ENCODE results near the gene ADISSP. TPM values are rescaled to one million over a fixed set of nuclear protein-coding genes. Genes with fewer than 3 reads are reported as not detected.

The ADISSP gene
- total and polyA plus RNA-seq, 2 of the 13 experiments (the other 11 are each of a cell fraction or from before 2014, with no cell fraction given), result 38.3 to 90.6 TPM

GRCh38 chr20:3728876-3729275, 38.7 kb downstream of the ADISSP start:
- TF ChIP-seq GABPA (IDR thresholded peaks at IDR 0.05; ENCODE audit: low read depth, low read length) (peak; percentile 14; the same call in 1 of the 2 replicates), GABPA (CRISPR knock-in tag; IDR thresholded peaks at IDR 0.05; ENCODE audit: low read depth) (no peak), NFE2L2 (IDR thresholded peaks at IDR 0.05; ENCODE audit: low read length) (no peak)
- WGBS (ENCODE audit: low lambda C conversion rate), result 0% methylated on average over 1 of the region's 3 CpGs
- Histone ChIP-seq H3K4me1 (ENCODE audit: insufficient read depth, low read length) (0 out of 2 replicates have a peak, but pooled peaks cover 5% of the 10 kb centered on the region), H3K9ac (ENCODE audit: insufficient read depth, low read depth, low read length) (no peak overlapping the region), H3K27ac (ENCODE audit: extremely low read length, insufficient read depth, low read length) (no peak overlapping the region), H4K20me1 (ENCODE audit: insufficient read depth, low read length) (no peaks in the 10 kb centered on the region; the same call in 1 of the 2 replicates), H3K79me2 (ENCODE audit: insufficient read depth, low read length) (no peaks in the 10 kb centered on the region), H3K27me3 (ENCODE audit: control insufficient read depth in 1 of 2, insufficient read depth in 2 of 2, low read length in 2 of 2) (peaks cover 21 to 67% of the 10 kb centered on the region in 2 experiments; a peak in 4 of 5 replicates), H3K4me2 (ENCODE audit: low read depth, low read length) (no peak overlapping the region), H3K36me3 (replicated peaks in 1 of 2; ENCODE audit: control insufficient read depth in 1 of 2, insufficient read depth in 2 of 2, low read length in 2 of 2) (no peaks in the 10 kb centered on the region), H2AFZ (ENCODE audit: low read length) (no peak overlapping the region), H3K4me3 (replicated peaks in 1 of 3; ENCODE audit: insufficient read depth in 1 of 3, low read depth in 2 of 3, low read length in 3 of 3) (no peak overlapping the region), H3K9me3 (ENCODE audit: low read length) (no peaks in the 10 kb centered on the region)
- in situ Hi-C loops (cut with HindIII; ENCODE audit: extremely low pct_ligation_motif_present, low pct_unique_long_range_greater_than_20kb) (no loop called here), intact Hi-C loops (cut with micrococcal nuclease; ENCODE audit: unreplicated experiment) (no loop called here)
- FAIRE-seq, result no peak
- DNase-seq (ENCODE audit: low spot score), result no peak
- no TSS peak for BruUV-seq (replicated peaks)
- ATAC-seq, result no peak
- CTCF ChIA-PET (ENCODE audit: low intra/inter-chr PET ratio, low total read pairs), result no interaction called here
- POLR2A ChIA-PET, result no interaction called here

GRCh38 chr20:3728354-3728753, 39.2 kb downstream of the ADISSP start:
- H3K27ac ChIP-seq (ENCODE audit: extremely low read length, insufficient read depth, low read length), result no peak overlapping the region
- ChIA-PET POLR2A (no interaction called here), CTCF (ENCODE audit: low intra/inter-chr PET ratio, low total read pairs) (no interaction called here)
- intact Hi-C loops (cut with micrococcal nuclease; ENCODE audit: unreplicated experiment) (no loop called here), in situ Hi-C loops (cut with HindIII; ENCODE audit: extremely low pct_ligation_motif_present, low pct_unique_long_range_greater_than_20kb) (no loop called here)
- no peaks in the 10 kb centered on the region for H3K9me3 ChIP-seq (ENCODE audit: low read length)
- TF ChIP-seq YEATS2 (CRISPR knock-in tag; IDR thresholded peaks at IDR 0.05; ENCODE audit: borderline replicate concordance) (no peak), ZNF326 (CRISPR knock-in tag; IDR thresholded peaks at IDR 0.05; ENCODE audit: borderline replicate concordance) (no peak), ZIK1 (CRISPR knock-in tag; IDR thresholded peaks at IDR 0.05; ENCODE audit: borderline replicate concordance, low read depth) (no peak), LRRFIP1 (CRISPR knock-in tag; conservative IDR thresholded peaks at IDR 0.05) (no peak), NAIF1 (CRISPR knock-in tag; IDR thresholded peaks at IDR 0.05; ENCODE audit: borderline replicate concordance) (no peak), TSC22D2 (CRISPR knock-in tag; IDR thresholded peaks at IDR 0.05; ENCODE audit: borderline replicate concordance) (no peak), HNF1A (IDR thresholded peaks at IDR 0.05; ENCODE audit: low read depth) (no peak), HNF1A (CRISPR knock-in tag; IDR thresholded peaks at IDR 0.05; ENCODE audit: borderline replicate concordance) (no peak), CHD2 (IDR thresholded peaks at IDR 0.05; ENCODE audit: low read depth, low read length) (no peak)
- no peaks in the 10 kb centered on the region; the same call in 1 of the 2 replicates for H4K20me1 ChIP-seq (ENCODE audit: insufficient read depth, low read length)
- H3K36me3 ChIP-seq (replicated peaks in 1 of 2; ENCODE audit: control insufficient read depth in 1 of 2, insufficient read depth in 2 of 2, low read length in 2 of 2), result no peaks in the 10 kb centered on the region
- FAIRE-seq (no peak), ATAC-seq (no peak; the same call in 2 of the 3 replicates), DNase-seq (ENCODE audit: low spot score) (no peak)
- 8% methylated on average over 5 of the region's 5 CpGs for WGBS (ENCODE audit: low lambda C conversion rate)
- no peaks in the 10 kb centered on the region for H3K79me2 ChIP-seq (ENCODE audit: insufficient read depth, low read length)
- H2AFZ ChIP-seq (ENCODE audit: low read length), result no peak overlapping the region
- no TSS peak for BruUV-seq (replicated peaks)
- H3K4me1 ChIP-seq (ENCODE audit: insufficient read depth, low read length), result 0 out of 2 replicates have a peak, but pooled peaks cover 5% of the 10 kb centered on the region
- peaks cover 21 to 65% of the 10 kb centered on the region in 2 experiments for H3K27me3 ChIP-seq (ENCODE audit: control insufficient read depth in 1 of 2, insufficient read depth in 2 of 2, low read length in 2 of 2)
- H3K4me2 ChIP-seq (ENCODE audit: low read depth, low read length), result no peak overlapping the region
- no peak overlapping the region for H3K9ac ChIP-seq (ENCODE audit: insufficient read depth, low read depth, low read length)
- H3K4me3 ChIP-seq (replicated peaks in 1 of 3; ENCODE audit: insufficient read depth in 1 of 3, low read depth in 2 of 3, low read length in 3 of 3), result no peak overlapping the region

Data from HepG2 (cell line).